ENCODE data around the gene NCBP1. TPM values are rescaled to one million over a fixed set of nuclear protein-coding genes. Genes with fewer than 3 reads are reported as not detected.

Gene NCBP1
- total and polyA plus RNA-seq, 7 experiments from 2014 or later: 15.9 to 42.2 (median 35.6) TPM

- DNase-seq: no peak
- H3K4me3 ChIP-seq (ENCODE audit: low read length): no peak overlapping the region
- no peaks in the 10 kb centered on the region for H3K27me3 ChIP-seq (ENCODE audit: control insufficient read depth in 2 of 2, insufficient read depth in 2 of 2, low read length in 2 of 2)
- no peak overlapping the region for H3K4me3 Mint-ChIP-seq
- H3K27me3 Mint-ChIP-seq: no peaks in the 10 kb centered on the region
- ChIA-PET CTCF (no interaction called here), POLR2A (no interaction called here)
- H3K27ac Mint-ChIP-seq: peak overlapping the region in 2 of 9 donors; percentile 6 to 10
- no peaks in the 10 kb centered on the region for H3K9me3 Mint-ChIP-seq
- intact Hi-C loops (cut with micrococcal nuclease): no loop called here
- no peaks in the 10 kb centered on the region for H3K4me1 ChIP-seq (ENCODE audit: control insufficient read depth in 2 of 2, insufficient read depth in 2 of 2, low read length in 2 of 2)
- H3K36me3 ChIP-seq (ENCODE audit: control insufficient read depth in 2 of 3, insufficient read depth in 3 of 3, low read length in 3 of 3): peaks cover 29 to 94% (median 68%) of the 10 kb centered on the region in 3 experiments
- peaks cover 0 to 20% (median 15%) of the 10 kb centered on the region in 7 donors for H3K4me1 Mint-ChIP-seq
- H3K36me3 Mint-ChIP-seq: peaks cover 0 to 47% (median 29%) of the 10 kb centered on the region in 5 donors
- no peaks in the 10 kb centered on the region for H3K9me3 ChIP-seq (ENCODE audit: control insufficient read depth in 2 of 3, low read length in 3 of 3)
- no peak for ATAC-seq
- H3K27ac ChIP-seq (ENCODE audit: low read depth, low read length): no peak overlapping the region
These were observed 37.0 kb downstream of the NCBP1 start for GRCh38 chr9:97670586-97670985.

DNA sequence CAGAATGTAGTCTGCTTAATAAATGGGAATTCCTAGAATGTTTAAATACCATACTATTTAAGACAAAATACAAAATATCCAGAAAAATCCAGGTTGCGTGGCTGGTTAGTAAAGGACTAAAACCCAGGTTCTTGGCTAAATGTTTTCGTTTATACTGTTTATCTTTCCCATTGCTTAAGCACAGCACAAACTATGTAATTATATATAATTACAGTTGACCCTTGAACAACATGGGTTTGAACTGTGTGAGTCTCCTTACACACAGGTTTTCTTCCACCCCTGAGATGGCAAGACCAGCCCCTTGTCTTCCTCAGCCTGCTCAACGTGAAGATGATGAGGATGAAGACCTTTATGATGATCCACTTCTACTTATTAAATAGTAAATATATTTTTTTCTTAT, 38.8 kb downstream of the NCBP1 start:
- ChIA-PET POLR2A (no interaction called here), CTCF (no interaction called here)
- no peaks in the 10 kb centered on the region for H3K9me3 Mint-ChIP-seq
- intact Hi-C loops (cut with micrococcal nuclease): no loop called here
- H3K4me3 Mint-ChIP-seq: no peak overlapping the region
- H3K27ac ChIP-seq (ENCODE audit: low read depth, low read length): no peak overlapping the region
- H3K27me3 Mint-ChIP-seq: no peaks in the 10 kb centered on the region
- H3K36me3 Mint-ChIP-seq: peaks cover 0 to 48% (median 25%) of the 10 kb centered on the region in 5 donors
- no peaks in the 10 kb centered on the region for H3K27me3 ChIP-seq (ENCODE audit: control insufficient read depth in 2 of 2, insufficient read depth in 2 of 2, low read length in 2 of 2)
- H3K4me1 ChIP-seq (ENCODE audit: control insufficient read depth in 2 of 2, insufficient read depth in 2 of 2, low read length in 2 of 2): no peaks in the 10 kb centered on the region
- no peak for ATAC-seq
- no peak for DNase-seq
- peaks cover 0 to 4% (median 0%) of the 10 kb centered on the region in 7 donors for H3K4me1 Mint-ChIP-seq
- H3K27ac Mint-ChIP-seq: no peak overlapping the region
- no peaks in the 10 kb centered on the region for H3K9me3 ChIP-seq (ENCODE audit: control insufficient read depth in 2 of 3, low read length in 3 of 3)
- no peak overlapping the region for H3K4me3 ChIP-seq (ENCODE audit: low read length)
- H3K36me3 ChIP-seq (ENCODE audit: control insufficient read depth in 2 of 3, insufficient read depth in 3 of 3, low read length in 3 of 3): peaks cover 23 to 92% (median 57%) of the 10 kb centered on the region in 3 experiments

- Histone ChIP-seq H3K27ac (ENCODE audit: low read depth, low read length) (no peak overlapping the region), H3K4me3 (ENCODE audit: low read length) (no peak overlapping the region), H3K9me3 (ENCODE audit: control insufficient read depth in 2 of 3, low read length in 3 of 3) (no peaks in the 10 kb centered on the region), H3K36me3 (ENCODE audit: control insufficient read depth in 2 of 3, insufficient read depth in 3 of 3, low read length in 3 of 3) (peaks cover 21 to 88% (median 45%) of the 10 kb centered on the region in 3 experiments), H3K4me1 (ENCODE audit: control insufficient read depth in 2 of 2, insufficient read depth in 2 of 2, low read length in 2 of 2) (no peaks in the 10 kb centered on the region), H3K27me3 (ENCODE audit: control insufficient read depth in 2 of 2, insufficient read depth in 2 of 2, low read length in 2 of 2) (no peaks in the 10 kb centered on the region)
- peaks cover 5 to 50% (median 25%) of the 10 kb centered on the region in 5 donors for H3K36me3 Mint-ChIP-seq
- H3K4me1 Mint-ChIP-seq: peaks cover 0 to 9% (median 1%) of the 10 kb centered on the region in 7 donors
- DNase-seq: no peak
- peak overlapping the region in 2 of 9 donors; percentile 1 to 28 for H3K27ac Mint-ChIP-seq
- ChIA-PET CTCF (no interaction called here), POLR2A (interaction anchor here (1.3 kb wide), 1 partner anchor 247 kb away, joined by 3 read pairs; no protein-coding TSS in a partner anchor)
- intact Hi-C loops (cut with micrococcal nuclease): no loop called here
- no peaks in the 10 kb centered on the region for H3K9me3 Mint-ChIP-seq
- H3K4me3 Mint-ChIP-seq: no peak overlapping the region
- H3K27me3 Mint-ChIP-seq: no peaks in the 10 kb centered on the region
- ATAC-seq: no peak
These were observed 40.3 kb downstream of the NCBP1 start for GRCh38 chr9:97673922-97674321.

- ChIA-PET CTCF (no interaction called here), POLR2A (interaction anchor here (0.7 kb wide), 1 partner anchor 109 kb away, joined by 3 read pairs; no protein-coding TSS in a partner anchor)
- peaks cover 0 to 20% (median 6%) of the 10 kb centered on the region in 7 donors for H3K4me1 Mint-ChIP-seq
- Histone ChIP-seq H3K27ac (ENCODE audit: low read depth, low read length) (no peak overlapping the region), H3K36me3 (ENCODE audit: control insufficient read depth in 2 of 3, insufficient read depth in 3 of 3, low read length in 3 of 3) (peaks cover 9 to 83% (median 33%) of the 10 kb centered on the region in 3 experiments), H3K4me1 (ENCODE audit: control insufficient read depth in 2 of 2, insufficient read depth in 2 of 2, low read length in 2 of 2) (no peaks in the 10 kb centered on the region), H3K4me3 (ENCODE audit: low read length) (no peak overlapping the region), H3K9me3 (ENCODE audit: control insufficient read depth in 2 of 3, low read length in 3 of 3) (no peaks in the 10 kb centered on the region), H3K27me3 (ENCODE audit: control insufficient read depth in 2 of 2, insufficient read depth in 2 of 2, low read length in 2 of 2) (no peaks in the 10 kb centered on the region)
- ATAC-seq: no peak
- H3K4me3 Mint-ChIP-seq: no peak overlapping the region
- H3K27me3 Mint-ChIP-seq: no peaks in the 10 kb centered on the region
- no peaks in the 10 kb centered on the region for H3K9me3 Mint-ChIP-seq
- intact Hi-C loops (cut with micrococcal nuclease): loop anchor here in 1 of 2 donors (2.0 kb wide), 1 partner anchor 15 kb away; no protein-coding TSS in a partner anchor
- no peak for DNase-seq
- peak overlapping the region in 2 of 9 donors; percentile 10 to 69 for H3K27ac Mint-ChIP-seq
- peaks cover 5 to 44% (median 26%) of the 10 kb centered on the region in 5 donors for H3K36me3 Mint-ChIP-seq
These were observed 42.0 kb downstream of the NCBP1 start for GRCh38 chr9:97675655-97676054.

DNA sequence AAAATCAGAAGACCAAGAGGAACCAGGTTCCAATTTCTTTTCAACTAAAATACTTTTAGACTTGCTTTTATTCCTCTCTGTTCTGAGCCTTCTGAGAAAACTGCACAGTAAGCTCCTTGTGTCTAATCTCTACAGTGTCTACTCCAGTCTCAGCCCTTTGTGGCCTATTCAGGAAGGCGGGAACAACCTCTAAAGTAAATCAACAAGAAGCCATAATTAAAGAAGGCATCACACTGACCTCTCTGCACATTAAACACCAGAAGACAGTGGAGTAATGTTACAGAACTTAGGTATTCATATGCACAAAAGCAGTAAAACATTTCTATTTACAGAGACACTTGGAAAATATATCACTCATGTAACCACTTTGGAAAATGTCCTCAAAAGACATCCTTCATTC, 48.6 kb downstream of the NCBP1 start:
- peak overlapping the region in 7 of 9 donors; percentile 13 to 82 (median 46) for H3K27ac Mint-ChIP-seq
- peaks cover 17 to 38% (median 25%) of the 10 kb centered on the region in 5 donors for H3K36me3 Mint-ChIP-seq
- no peaks in the 10 kb centered on the region for H3K9me3 Mint-ChIP-seq
- H3K27me3 ChIP-seq (ENCODE audit: control insufficient read depth in 2 of 2, insufficient read depth in 2 of 2, low read length in 2 of 2): no peaks in the 10 kb centered on the region
- H3K4me1 Mint-ChIP-seq: peaks cover under 1 to 41% (median 10%) of the 10 kb centered on the region in 7 donors
- no peaks in the 10 kb centered on the region for H3K9me3 ChIP-seq (ENCODE audit: control insufficient read depth in 2 of 3, low read length in 3 of 3)
- peaks cover 3 to 58% (median 9%) of the 10 kb centered on the region in 3 experiments for H3K36me3 ChIP-seq (ENCODE audit: control insufficient read depth in 2 of 3, insufficient read depth in 3 of 3, low read length in 3 of 3)
- CTCF ChIA-PET: no interaction called here
- H3K4me3 ChIP-seq (ENCODE audit: low read length): no peak overlapping the region
- no peak for ATAC-seq
- no peak overlapping the region for H3K4me3 Mint-ChIP-seq
- H3K27me3 Mint-ChIP-seq: no peaks in the 10 kb centered on the region
- H3K4me1 ChIP-seq (ENCODE audit: control insufficient read depth in 2 of 2, insufficient read depth in 2 of 2, low read length in 2 of 2): no peaks in the 10 kb centered on the region
- intact Hi-C loops (cut with micrococcal nuclease): no loop called here
- no peak for DNase-seq
- POLR2A ChIA-PET: no interaction called here
- no peak overlapping the region for H3K27ac ChIP-seq (ENCODE audit: low read depth, low read length)

- ChIA-PET POLR2A (interaction anchor here (0.9 to 3.6 kb wide), 2 partner anchors 10 kb away, joined by 3 to 16 read pairs; partner anchors contain the start of gene XPA), CTCF (interaction anchor here (1.0 to 1.5 kb wide), 2 partner anchors 8 to 10 kb away, joined by 5 to 6 read pairs; partner anchors contain the start of gene XPA)
- H3K27ac Mint-ChIP-seq: peak overlapping the region in 7 of 9 donors; percentile 6 to 68 (median 49)
These were observed 55.0 kb downstream of the NCBP1 start for GRCh38 chr9:97688654-97689053.

More at GRCh38 chr9:97688654-97689053, 55.0 kb downstream of the NCBP1 start:
- intact Hi-C loops (cut with micrococcal nuclease): no loop called here
- Mint-ChIP-seq H3K4me3 (peak overlapping the region in 1 of 10 donors; percentile 11), H3K36me3 (peaks cover 17 to 43% (median 27%) of the 10 kb centered on the region in 5 donors), H3K9me3 (no peaks in the 10 kb centered on the region), H3K27me3 (no peaks in the 10 kb centered on the region), H3K4me1 (peaks cover 7 to 43% (median 21%) of the 10 kb centered on the region in 7 donors)
- Histone ChIP-seq H3K36me3 (ENCODE audit: control insufficient read depth in 2 of 3, insufficient read depth in 3 of 3, low read length in 3 of 3) (peaks cover 3 to 50% (median 18%) of the 10 kb centered on the region in 3 experiments), H3K4me3 (ENCODE audit: low read length) (no peak overlapping the region), H3K4me1 (ENCODE audit: control insufficient read depth in 2 of 2, insufficient read depth in 2 of 2, low read length in 2 of 2) (no peaks in the 10 kb centered on the region), H3K27me3 (ENCODE audit: control insufficient read depth in 2 of 2, insufficient read depth in 2 of 2, low read length in 2 of 2) (no peaks in the 10 kb centered on the region), H3K27ac (ENCODE audit: low read depth, low read length) (no peak overlapping the region), H3K9me3 (ENCODE audit: control insufficient read depth in 2 of 3, low read length in 3 of 3) (no peaks in the 10 kb centered on the region)
- no peak for ATAC-seq
- DNase-seq: no peak
